Astrocyte (in vitro differentiated cells and primary cell): Measurements from ENCODE around the gene RFC1. TPM values are rescaled to one million over a fixed set of nuclear protein-coding genes. Genes with fewer than 3 reads are reported as not detected.
"Not testable (repeated sequence)": the region's sequence is repeated elsewhere in the genome, so short reads cannot be mapped to it uniquely, and the experiment has no call there.

Experiments
- DNase-seq: peaks from one replicate; pipeline ENCODE4 v3.0.0-alpha.2; 2010; ENCODE audit warnings: low read depth
- FAIRE-seq: peaks from 2 replicates; lab custom pipeline; 2011; peaks lifted over from hg19 to GRCh38; lab: Jason Lieb, UNC
- H2AFZ ChIP-seq: 2 replicates; pipeline ENCODE4 v1.6.0; 2012; ENCODE audit warnings: low read depth, low read length, inconsistent platforms
- H3K27ac ChIP-seq: 2 replicates; pipeline ENCODE4 v1.5.1; 2011; ENCODE audit warnings: low read depth, low read length, inconsistent platforms
- H3K27me3 ChIP-seq: 2 replicates; pipeline ENCODE4 v1.6.0; 2011; ENCODE audit warnings: low read length, inconsistent platforms; ENCODE audit not compliant: insufficient read depth
- H3K36me3 ChIP-seq: 2 replicates; pipeline ENCODE4 v1.5.1; 2011; ENCODE audit warnings: low read length, inconsistent platforms; ENCODE audit not compliant: insufficient read depth
- H3K4me1 ChIP-seq: 2 replicates; pipeline ENCODE4 v1.5.1; 2011; ENCODE audit warnings: low read length, inconsistent platforms; ENCODE audit not compliant: insufficient read depth
- H3K4me2 ChIP-seq: 2 replicates; pipeline ENCODE4 v1.6.0; 2012; ENCODE audit warnings: low read length, inconsistent platforms
- H3K4me3 ChIP-seq: 2 replicates; pipeline ENCODE4 v1.5.1; 2011; ENCODE audit warnings: low read depth, mild to moderate bottlenecking, low read length, inconsistent platforms; ENCODE audit not compliant: insufficient read depth
- H3K79me2 ChIP-seq: 2 replicates; pipeline ENCODE4 v1.6.0; 2012; ENCODE audit warnings: mild to moderate bottlenecking, low read length, inconsistent platforms; ENCODE audit not compliant: insufficient read depth
- H3K9ac ChIP-seq: 2 replicates; pipeline ENCODE4 v1.6.0; 2012; ENCODE audit warnings: mild to moderate bottlenecking, low read length, inconsistent platforms
- H3K9me3 ChIP-seq: 2 replicates; pipeline ENCODE4 v1.5.1; 2012; ENCODE audit warnings: low read depth, mild to moderate bottlenecking, low read length, inconsistent platforms; ENCODE audit not compliant: insufficient read depth
- H4K20me1 ChIP-seq: 2 replicates; pipeline ENCODE4 v1.6.0; 2012; ENCODE audit warnings: low read length, inconsistent platforms; ENCODE audit not compliant: insufficient read depth
- H3K27ac Mint-ChIP-seq: one replicate; pipeline ENCODE4 v1.8.0; 2021; ENCODE audit warnings: mild to moderate bottlenecking, mixed read lengths; ENCODE audit not compliant: unreplicated experiment
- H3K27me3 Mint-ChIP-seq: one replicate; pipeline ENCODE4 v1.8.0; 2021; ENCODE audit warnings: low read depth, mixed read lengths; ENCODE audit not compliant: unreplicated experiment
- H3K36me3 Mint-ChIP-seq: one replicate; pipeline ENCODE4 v1.8.0; 2021; ENCODE audit warnings: low read depth, mixed read lengths; ENCODE audit not compliant: unreplicated experiment
- H3K4me1 Mint-ChIP-seq: one replicate; pipeline ENCODE4 v1.8.0; 2021; ENCODE audit warnings: low read depth, mixed read lengths; ENCODE audit not compliant: unreplicated experiment
- H3K4me3 Mint-ChIP-seq: one replicate; pipeline ENCODE4 v1.8.0; 2021; ENCODE audit warnings: mild to moderate bottlenecking, moderate library complexity, mixed read lengths; ENCODE audit not compliant: unreplicated experiment
- H3K9me3 Mint-ChIP-seq: one replicate; pipeline ENCODE4 v1.8.0; 2021; ENCODE audit warnings: mild to moderate bottlenecking, mixed read lengths; ENCODE audit not compliant: unreplicated experiment
- CTCF ChIP-seq: IDR thresholded peaks from 2 replicates; pipeline ENCODE4 v1.5.1; 2011; ENCODE audit warnings: low read depth, mild to moderate bottlenecking, inconsistent platforms, low read length, moderate library complexity; ENCODE audit not compliant: insufficient read depth
- EZH2 ChIP-seq: IDR thresholded peaks from 2 replicates; pipeline ENCODE4 v1.6.1; 2012; ENCODE audit warnings: mild to moderate bottlenecking, low read length, inconsistent platforms; ENCODE audit not compliant: insufficient read depth
- total RNA-seq: library from RNA; stranded (reverse); gene quantifications from 2 replicates; pipeline ENCODE4 v1.2.1, GENCODE V29; 2021

Gene RFC1
- total RNA-seq, 1 donor from 2014 or later, result 32.7 TPM

- H3K27me3 Mint-ChIP-seq, result no peaks in the 10 kb centered on the region
- Histone ChIP-seq H3K4me2 (no peak overlapping the region), H2AFZ (no peak overlapping the region), H3K27me3 (no peaks in the 10 kb centered on the region), H3K79me2 (peaks cover 73% of the 10 kb centered on the region), H4K20me1 (peaks cover 3% of the 10 kb centered on the region), H3K27ac (no peak overlapping the region), H3K4me1 (peaks cover 5% of the 10 kb centered on the region), H3K4me3 (no peak overlapping the region), H3K9me3 (no peaks in the 10 kb centered on the region), H3K36me3 (no peaks in the 10 kb centered on the region), H3K9ac (no peak overlapping the region)
- TF ChIP-seq EZH2, result no peak
- TF ChIP-seq CTCF, result no peak
- peaks cover 3% of the 10 kb centered on the region for H3K4me1 Mint-ChIP-seq
- DNase-seq (no peak), FAIRE-seq (no peak)
- H3K27ac Mint-ChIP-seq, result no peak overlapping the region
- H3K4me3 Mint-ChIP-seq, result no peak overlapping the region
- no peaks in the 10 kb centered on the region for H3K9me3 Mint-ChIP-seq
- H3K36me3 Mint-ChIP-seq, result peaks cover 2% of the 10 kb centered on the region
These were observed 2.3 kb downstream of the RFC1 start for GRCh38 chr4:39363773-39364393.

GRCh38 chr4:39362827-39363226, 3.3 kb downstream of the RFC1 start:
- H3K79me2 ChIP-seq, result peaks cover 83% of the 10 kb centered on the region
- no peak for FAIRE-seq
- TF ChIP-seq CTCF (no peak), EZH2 (no peak)
- H3K36me3 ChIP-seq, result no peaks in the 10 kb centered on the region
- Mint-ChIP-seq H3K27me3 (no peaks in the 10 kb centered on the region), H3K27ac (no peak overlapping the region), H3K4me1 (peaks cover 3% of the 10 kb centered on the region), H3K9me3 (no peaks in the 10 kb centered on the region), H3K4me3 (no peak overlapping the region), H3K36me3 (peaks cover 2% of the 10 kb centered on the region)
- no peak overlapping the region for H3K4me2 ChIP-seq
- no peak overlapping the region for H2AFZ ChIP-seq
- no peak overlapping the region for H3K9ac ChIP-seq
- peak; percentile 19 for DNase-seq
- H3K27me3 ChIP-seq, result no peaks in the 10 kb centered on the region
- no peaks in the 10 kb centered on the region for H3K9me3 ChIP-seq
- H4K20me1 ChIP-seq, result peaks cover 11% of the 10 kb centered on the region
- no peak overlapping the region for H3K4me3 ChIP-seq
- H3K4me1 ChIP-seq, result peaks cover 5% of the 10 kb centered on the region
- H3K27ac ChIP-seq, result no peak overlapping the region

GRCh38 chr4:39360611-39361010, 5.6 kb downstream of the RFC1 start:
- not testable (repeated sequence) for H3K4me1 Mint-ChIP-seq, H3K9me3 ChIP-seq, H3K9me3 Mint-ChIP-seq, H3K36me3 Mint-ChIP-seq, H3K4me3 ChIP-seq, H3K27me3 Mint-ChIP-seq, H3K27ac ChIP-seq, H3K4me3 Mint-ChIP-seq, H2AFZ ChIP-seq, DNase-seq, H3K36me3 ChIP-seq, H3K9ac ChIP-seq, FAIRE-seq, H3K4me2 ChIP-seq, H3K4me1 ChIP-seq, H3K27me3 ChIP-seq, H3K27ac Mint-ChIP-seq
- peaks cover 18% of the 10 kb centered on the region for H4K20me1 ChIP-seq
- H3K79me2 ChIP-seq, result peaks cover 96% of the 10 kb centered on the region
